Parathyroid adenoma (tissue), 2 donors: ENCODE results near the gene MFSD12.

Experiments used
- H2AFZ ChIP-seq: fragments of 300-600 bp; sonication (generic); one replicate; pipeline ENCODE4 v1.7.0; 2017; ENCODE audit warnings: antibody characterized with exemption, mild to moderate bottlenecking
- H3K27ac ChIP-seq: fragments of 300-600 bp; sonication (generic); one replicate; pipeline ENCODE4 v1.7.0; 2017
- H3K27me3 ChIP-seq: fragments of 300-600 bp; sonication (generic); one replicate; pipeline ENCODE4 v1.7.0; 2017; ENCODE audit warnings: low read length; ENCODE audit not compliant: control insufficient read depth, insufficient read depth
- H3K36me3 ChIP-seq: fragments of 300-600 bp; sonication (generic); one replicate; pipeline ENCODE4 v1.7.0; 2017; ENCODE audit warnings: low read length; ENCODE audit not compliant: control insufficient read depth, insufficient read depth
- H3K4me1 ChIP-seq: fragments of 300-600 bp; sonication (generic); one replicate; pipeline ENCODE4 v1.7.0; 2017; ENCODE audit warnings: control low read depth
- H3K4me2 ChIP-seq: fragments of 300-600 bp; sonication (generic); one replicate; pipeline ENCODE4 v1.7.0; 2017; ENCODE audit warnings: low read length
- H3K4me3 ChIP-seq: fragments of 300-600 bp; sonication (generic); one replicate; pipeline ENCODE4 v1.7.0; 2017; ENCODE audit warnings: low read depth, low read length
- H3K79me2 ChIP-seq: fragments of 300-600 bp; sonication (generic); one replicate; pipeline ENCODE4 v1.7.0; 2017; ENCODE audit warnings: control low read depth
- H3K9ac ChIP-seq: fragments of 300-600 bp; sonication (generic); one replicate; pipeline ENCODE4 v1.7.0; 2017; ENCODE audit warnings: mild to moderate bottlenecking
- H3K9me3 ChIP-seq: fragments of 300-600 bp; sonication (generic); one replicate; pipeline ENCODE4 v1.7.0; 2017; ENCODE audit warnings: low read length; ENCODE audit not compliant: control insufficient read depth
- TF ChIP-seq, protein P1 (sequence below): fragments of 300-600 bp; sonication (generic); IDR thresholded peaks from one replicate; pipeline ENCODE4 v1.7.0; 2017; ENCODE audit warnings: antibody characterized with exemption, mild to moderate bottlenecking
- donor health status: primary hyperparathyroidism.

MFSD12 gene

DNA sequence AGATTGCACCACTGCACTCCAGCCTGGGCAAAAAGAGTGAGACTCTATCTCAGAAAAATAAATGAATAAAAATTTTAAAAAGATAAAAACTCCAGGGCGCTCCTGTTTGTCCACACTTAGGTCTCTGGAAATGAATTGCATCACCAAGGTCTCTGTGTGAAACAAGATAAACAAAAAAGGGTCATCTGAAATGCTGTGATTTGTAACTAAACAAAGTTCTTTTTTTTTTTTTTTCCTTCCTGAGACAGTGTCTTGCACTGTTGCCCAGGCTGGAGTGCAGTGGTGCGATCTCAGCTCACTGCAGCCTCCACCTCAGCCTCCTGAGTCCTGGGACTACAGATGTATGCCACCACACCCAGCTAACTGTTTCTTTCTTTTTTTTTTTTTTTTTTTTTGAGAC, 39.7 kb downstream of the MFSD12 start:
- TF ChIP-seq, protein P1, sequence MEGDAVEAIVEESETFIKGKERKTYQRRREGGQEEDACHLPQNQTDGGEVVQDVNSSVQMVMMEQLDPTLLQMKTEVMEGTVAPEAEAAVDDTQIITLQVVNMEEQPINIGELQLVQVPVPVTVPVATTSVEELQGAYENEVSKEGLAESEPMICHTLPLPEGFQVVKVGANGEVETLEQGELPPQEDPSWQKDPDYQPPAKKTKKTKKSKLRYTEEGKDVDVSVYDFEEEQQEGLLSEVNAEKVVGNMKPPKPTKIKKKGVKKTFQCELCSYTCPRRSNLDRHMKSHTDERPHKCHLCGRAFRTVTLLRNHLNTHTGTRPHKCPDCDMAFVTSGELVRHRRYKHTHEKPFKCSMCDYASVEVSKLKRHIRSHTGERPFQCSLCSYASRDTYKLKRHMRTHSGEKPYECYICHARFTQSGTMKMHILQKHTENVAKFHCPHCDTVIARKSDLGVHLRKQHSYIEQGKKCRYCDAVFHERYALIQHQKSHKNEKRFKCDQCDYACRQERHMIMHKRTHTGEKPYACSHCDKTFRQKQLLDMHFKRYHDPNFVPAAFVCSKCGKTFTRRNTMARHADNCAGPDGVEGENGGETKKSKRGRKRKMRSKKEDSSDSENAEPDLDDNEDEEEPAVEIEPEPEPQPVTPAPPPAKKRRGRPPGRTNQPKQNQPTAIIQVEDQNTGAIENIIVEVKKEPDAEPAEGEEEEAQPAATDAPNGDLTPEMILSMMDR, result no peak
- H3K36me3 ChIP-seq, result no peaks in the 10 kb centered on the region
- H3K27me3 ChIP-seq, result no peaks in the 10 kb centered on the region
- H3K4me1 ChIP-seq, result peaks cover 7% of the 10 kb centered on the region
- peaks cover 77% of the 10 kb centered on the region for H3K79me2 ChIP-seq
- no peak overlapping the region for H3K4me3 ChIP-seq
- H2AFZ ChIP-seq, result no peak overlapping the region
- H3K4me2 ChIP-seq, result no peak overlapping the region
- H3K9me3 ChIP-seq, result no peaks in the 10 kb centered on the region
- no peak overlapping the region for H3K27ac ChIP-seq
- H3K9ac ChIP-seq, result no peak overlapping the region

DNA sequence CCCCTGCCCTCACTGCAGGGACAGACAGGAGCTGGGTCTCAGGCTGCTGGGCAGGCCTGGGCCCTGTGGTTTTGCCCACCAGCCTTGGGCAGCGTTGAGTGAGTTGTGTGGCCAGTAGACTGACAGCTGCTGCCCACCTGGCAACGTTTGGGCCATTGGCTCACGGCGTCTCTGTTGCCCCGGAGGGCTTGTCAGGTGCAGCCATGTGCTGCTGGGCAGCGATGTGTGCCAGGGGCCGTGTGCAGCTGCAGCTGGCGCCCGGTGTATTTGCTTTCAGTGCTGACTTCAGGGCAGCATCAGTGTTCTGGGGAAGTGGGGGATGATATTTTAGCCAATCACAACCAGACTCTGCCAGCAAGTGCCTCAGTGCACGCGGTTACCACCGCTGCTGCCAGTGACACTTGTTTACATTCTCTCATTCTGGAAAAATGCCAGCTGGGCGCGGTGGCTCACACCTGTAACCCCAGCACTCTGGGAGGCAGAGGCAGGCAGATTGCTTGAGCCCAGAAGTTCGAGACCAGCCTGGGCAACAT, 40.6 kb downstream of the MFSD12 start:
- H3K4me3 ChIP-seq, result no peak overlapping the region
- no peak overlapping the region for H3K27ac ChIP-seq
- H3K9ac ChIP-seq, result no peak overlapping the region
- TF ChIP-seq, protein P1, result no peak
- no peaks in the 10 kb centered on the region for H3K27me3 ChIP-seq
- no peaks in the 10 kb centered on the region for H3K9me3 ChIP-seq
- H3K4me1 ChIP-seq, result peaks cover 16% of the 10 kb centered on the region
- H2AFZ ChIP-seq, result no peak overlapping the region
- H3K4me2 ChIP-seq, result no peak overlapping the region
- H3K79me2 ChIP-seq, result peaks cover 83% of the 10 kb centered on the region
- no peaks in the 10 kb centered on the region for H3K36me3 ChIP-seq

DNA sequence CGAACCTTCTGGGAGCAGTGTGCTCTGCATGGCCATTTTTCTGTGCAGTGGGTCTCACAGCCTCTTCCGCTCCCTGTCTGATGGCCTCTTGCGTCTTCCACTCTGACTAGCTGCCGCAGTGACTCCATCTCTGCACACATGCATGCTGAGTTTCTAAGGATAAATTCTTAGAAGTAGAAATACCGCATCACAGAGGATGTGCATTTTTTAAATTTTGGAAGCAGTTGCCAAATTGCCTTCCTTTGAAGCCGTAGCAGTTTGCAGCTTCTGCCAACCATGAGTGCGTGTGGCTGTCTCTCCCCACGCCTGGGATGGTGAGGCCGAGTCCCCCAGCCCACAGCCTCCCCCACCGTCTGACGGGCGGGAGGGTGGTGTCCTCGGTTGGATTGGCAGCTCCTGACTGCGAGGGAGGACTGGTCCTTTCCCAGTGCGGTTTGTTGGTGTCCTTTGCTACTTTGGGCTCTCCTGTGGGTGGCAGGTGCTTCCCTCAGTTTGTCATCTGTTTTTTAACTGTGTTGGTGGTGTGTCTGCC, 41.4 kb downstream of the MFSD12 start:
- H3K4me2 ChIP-seq, result no peak overlapping the region
- H3K27ac ChIP-seq, result no peak overlapping the region
- no peak overlapping the region for H2AFZ ChIP-seq
- H3K27me3 ChIP-seq, result no peaks in the 10 kb centered on the region
- H3K4me3 ChIP-seq, result no peak overlapping the region
- H3K36me3 ChIP-seq, result no peaks in the 10 kb centered on the region
- TF ChIP-seq, protein P1, result no peak
- H3K9ac ChIP-seq, result no peak overlapping the region
- H3K9me3 ChIP-seq, result no peaks in the 10 kb centered on the region
- H3K79me2 ChIP-seq, result peaks cover 88% of the 10 kb centered on the region
- H3K4me1 ChIP-seq, result peaks cover 20% of the 10 kb centered on the region

DNA sequence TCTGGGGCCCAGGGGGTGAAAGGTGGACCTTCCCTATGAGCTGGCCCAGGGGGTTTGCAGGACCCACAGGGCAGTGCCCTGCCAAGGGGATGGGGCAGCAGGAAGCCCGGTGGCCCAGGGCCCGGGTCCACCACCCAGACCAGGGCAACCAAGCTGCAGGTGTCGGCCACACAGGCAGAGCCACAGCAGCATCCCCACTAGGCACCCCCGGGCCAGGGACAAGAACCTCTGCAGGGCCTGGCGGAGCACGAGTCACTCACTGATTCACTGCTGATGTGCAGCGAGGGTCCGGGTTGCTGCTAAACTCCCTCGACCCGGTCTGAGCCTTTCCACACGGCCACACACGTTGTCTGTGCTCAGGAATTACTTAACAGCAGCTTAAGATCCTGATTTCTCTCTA, 42.5 kb downstream of the MFSD12 start:
- Histone ChIP-seq H3K36me3 (no peaks in the 10 kb centered on the region), H3K27ac (no peak overlapping the region), H3K4me2 (no peak overlapping the region), H3K9me3 (no peaks in the 10 kb centered on the region), H3K79me2 (peaks cover 90% of the 10 kb centered on the region), H3K27me3 (no peaks in the 10 kb centered on the region), H3K4me3 (no peak overlapping the region), H3K4me1 (peaks cover 21% of the 10 kb centered on the region), H2AFZ (no peak overlapping the region), H3K9ac (no peak overlapping the region)
- TF ChIP-seq, protein P1, result no peak
